ENCODE results near the gene UST.

DNA sequence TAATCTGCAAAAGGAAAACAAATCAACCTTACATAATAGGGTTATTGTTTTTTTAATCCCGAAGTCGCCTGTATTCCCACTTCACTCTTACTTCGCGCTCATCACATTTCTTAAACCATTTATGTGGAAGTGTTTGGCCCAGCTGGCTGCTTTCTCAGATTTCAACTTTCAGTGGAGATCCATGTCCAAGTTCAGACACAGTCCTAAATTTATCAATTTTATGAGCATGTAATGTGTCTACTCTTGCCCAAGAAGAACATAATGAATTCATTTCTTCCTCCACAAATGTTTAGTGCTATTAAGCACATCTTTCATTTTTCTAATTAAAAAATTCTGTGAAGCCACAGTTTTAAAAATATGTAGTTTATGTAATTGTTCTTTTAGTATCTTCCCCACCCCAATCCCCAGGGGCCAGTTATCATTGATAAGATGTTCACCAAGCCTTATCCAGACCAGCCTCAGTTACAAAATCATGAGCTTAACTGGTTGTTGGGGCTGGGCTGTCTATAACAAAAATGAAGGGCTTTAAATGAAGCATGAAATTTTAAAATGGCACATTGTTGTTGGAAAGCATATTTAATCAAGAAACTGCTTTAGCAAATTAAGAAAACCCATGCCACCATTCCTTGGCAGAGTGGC, 151.7 kb downstream of the UST start:
- TF ChIP-seq, protein P1, sequence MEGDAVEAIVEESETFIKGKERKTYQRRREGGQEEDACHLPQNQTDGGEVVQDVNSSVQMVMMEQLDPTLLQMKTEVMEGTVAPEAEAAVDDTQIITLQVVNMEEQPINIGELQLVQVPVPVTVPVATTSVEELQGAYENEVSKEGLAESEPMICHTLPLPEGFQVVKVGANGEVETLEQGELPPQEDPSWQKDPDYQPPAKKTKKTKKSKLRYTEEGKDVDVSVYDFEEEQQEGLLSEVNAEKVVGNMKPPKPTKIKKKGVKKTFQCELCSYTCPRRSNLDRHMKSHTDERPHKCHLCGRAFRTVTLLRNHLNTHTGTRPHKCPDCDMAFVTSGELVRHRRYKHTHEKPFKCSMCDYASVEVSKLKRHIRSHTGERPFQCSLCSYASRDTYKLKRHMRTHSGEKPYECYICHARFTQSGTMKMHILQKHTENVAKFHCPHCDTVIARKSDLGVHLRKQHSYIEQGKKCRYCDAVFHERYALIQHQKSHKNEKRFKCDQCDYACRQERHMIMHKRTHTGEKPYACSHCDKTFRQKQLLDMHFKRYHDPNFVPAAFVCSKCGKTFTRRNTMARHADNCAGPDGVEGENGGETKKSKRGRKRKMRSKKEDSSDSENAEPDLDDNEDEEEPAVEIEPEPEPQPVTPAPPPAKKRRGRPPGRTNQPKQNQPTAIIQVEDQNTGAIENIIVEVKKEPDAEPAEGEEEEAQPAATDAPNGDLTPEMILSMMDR (conservative IDR thresholded peaks at IDR 0.05), result no peak
- TF ChIP-seq ZFX (IDR thresholded peaks at IDR 0.05), result no peak

Measured in C4-2B (cell line).